ENCODE data around the gene UGT2A3. TPM values are rescaled to one million over a fixed set of nuclear protein-coding genes. Genes with fewer than 3 reads are reported as not detected.
"Not testable (repeated sequence)": the region's sequence is repeated elsewhere in the genome, so short reads cannot be mapped to it uniquely, and the experiment has no call there.

The UGT2A3 gene
- total RNA-seq, 4 donors from 2014 or later, result 0.40 TPM; not detected in 3

GRCh38 chr4:68984947-68985346 lies 33.3 kb upstream of the UGT2A3 start:
- TF ChIP-seq CTCF (IDR thresholded peaks at IDR 0.05), result no peak

GRCh38 chr4:68963374-68963773 lies 11.8 kb upstream of the UGT2A3 start:
- no peak overlapping the region for H3K27ac ChIP-seq
- no peak for DNase-seq (ENCODE audit: low spot score in 2 of 2)

More at GRCh38 chr4:68984947-68985346, 33.3 kb upstream of the UGT2A3 start:
- no peaks in the 10 kb centered on the region for H3K4me1 ChIP-seq
- no peaks in the 10 kb centered on the region for H3K36me3 ChIP-seq
- H3K4me3 ChIP-seq, result no peak overlapping the region
- no peaks in the 10 kb centered on the region for H3K27me3 ChIP-seq
- no peak for DNase-seq (ENCODE audit: low spot score in 2 of 2)
- 65% methylated on average over 2 of the region's 2 CpGs for WGBS
- H3K9me3 ChIP-seq, result no peaks in the 10 kb centered on the region
- H3K27ac ChIP-seq, result no peak overlapping the region

GRCh38 chr4:68962868-68963267 lies 11.3 kb upstream of the UGT2A3 start:
- no peak for DNase-seq (ENCODE audit: low spot score in 2 of 2)
- no peaks in the 10 kb centered on the region for H3K27me3 ChIP-seq
- 47% methylated on average over 1 of the region's 1 CpG for WGBS
- no peak overlapping the region for H3K4me3 ChIP-seq
- no peaks in the 10 kb centered on the region for H3K36me3 ChIP-seq
- H3K4me1 ChIP-seq, result no peaks in the 10 kb centered on the region
- TF ChIP-seq CTCF (IDR thresholded peaks at IDR 0.05) (no peak), POLR2A (IDR thresholded peaks at IDR 0.05) (no peak)
- no peaks in the 10 kb centered on the region for H3K9me3 ChIP-seq
- no peak overlapping the region for H3K27ac ChIP-seq

More at GRCh38 chr4:68963374-68963773, 11.8 kb upstream of the UGT2A3 start:
- Histone ChIP-seq H3K9me3 (no peaks in the 10 kb centered on the region), H3K4me3 (no peak overlapping the region), H3K4me1 (no peaks in the 10 kb centered on the region), H3K27me3 (no peaks in the 10 kb centered on the region), H3K36me3 (no peaks in the 10 kb centered on the region)
- WGBS, result 18% methylated on average over 2 of the region's 2 CpGs
- no peak for TF ChIP-seq CTCF (IDR thresholded peaks at IDR 0.05)
- no peak for TF ChIP-seq POLR2AphosphoS5 (IDR thresholded peaks at IDR 0.05)
- no peak for TF ChIP-seq POLR2A (IDR thresholded peaks at IDR 0.05)
- no peak for TF ChIP-seq EP300 (IDR thresholded peaks at IDR 0.05)

- 73% methylated on average over 2 of the region's 2 CpGs for WGBS
- Histone ChIP-seq H3K4me3 (no peak overlapping the region), H3K36me3 (no peaks in the 10 kb centered on the region), H3K27me3 (no peaks in the 10 kb centered on the region), H3K4me1 (no peaks in the 10 kb centered on the region), H3K27ac (no peak overlapping the region), H3K9me3 (no peaks in the 10 kb centered on the region)
- DNase-seq (ENCODE audit: low spot score in 2 of 2), result no peak
- TF ChIP-seq CTCF (IDR thresholded peaks at IDR 0.05) (no peak), POLR2AphosphoS5 (IDR thresholded peaks at IDR 0.05) (no peak), EP300 (IDR thresholded peaks at IDR 0.05) (no peak), POLR2A (IDR thresholded peaks at IDR 0.05) (no peak)
Observed at GRCh38 chr4:68960294-68961163, 8.9 kb upstream of the UGT2A3 start.

- H3K27me3 ChIP-seq; DNase-seq (ENCODE audit: low spot score in 2 of 2); H3K9me3 ChIP-seq; H3K4me3 ChIP-seq; H3K36me3 ChIP-seq; H3K4me1 ChIP-seq; H3K27ac ChIP-seq: not testable (repeated sequence)
- 80% methylated on average over 2 of the region's 2 CpGs for WGBS
Observed at GRCh38 chr4:68959085-68959484, 7.5 kb upstream of the UGT2A3 start.

- H3K4me3 ChIP-seq, result no peak overlapping the region
- no peaks in the 10 kb centered on the region for H3K9me3 ChIP-seq
- no peak for DNase-seq (ENCODE audit: low spot score in 2 of 2)
- TF ChIP-seq CTCF (IDR thresholded peaks at IDR 0.05) (no peak), POLR2A (IDR thresholded peaks at IDR 0.05) (no peak), EP300 (IDR thresholded peaks at IDR 0.05) (no peak), POLR2AphosphoS5 (IDR thresholded peaks at IDR 0.05) (no peak)
- H3K27ac ChIP-seq, result no peak overlapping the region
- no peaks in the 10 kb centered on the region for H3K4me1 ChIP-seq
- 75% methylated on average over 3 of the region's 3 CpGs for WGBS
- H3K27me3 ChIP-seq, result no peaks in the 10 kb centered on the region
- no peaks in the 10 kb centered on the region for H3K36me3 ChIP-seq
Observed at GRCh38 chr4:68954126-68954525, 2.5 kb upstream of the UGT2A3 start.

Measured in suprapubic skin (tissue), 4 donors.